ENCODE measurements around the gene CDCP1.

CDCP1 gene

DNA sequence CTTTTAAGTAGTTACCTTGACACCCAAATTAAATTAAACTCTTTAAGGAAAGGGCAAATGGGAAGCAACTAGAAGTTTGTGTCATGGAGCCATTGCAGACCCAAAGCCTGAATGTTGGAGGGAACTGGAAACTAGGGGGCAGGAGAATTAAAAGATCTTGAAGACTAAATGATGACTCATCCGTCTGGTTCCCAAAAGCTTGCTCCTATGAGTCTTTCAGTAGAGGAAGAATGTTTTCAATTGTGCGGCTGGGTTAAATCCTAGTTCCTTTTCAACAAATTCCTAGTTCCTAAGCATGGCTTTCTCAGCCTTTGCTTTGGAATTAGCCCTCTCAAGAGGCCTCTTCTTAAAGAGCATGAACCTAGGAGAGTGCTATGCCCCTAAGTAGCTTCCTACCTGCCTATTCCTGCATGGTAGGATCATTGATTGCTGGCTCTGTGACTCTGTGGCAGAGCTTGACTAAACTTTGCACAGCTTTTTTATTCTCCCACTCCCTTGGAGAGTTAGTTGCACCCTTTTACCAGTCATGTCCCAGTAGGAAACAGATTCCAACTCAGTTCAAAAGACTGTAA is 102.4 kb downstream of the CDCP1 start:
- DNase-seq (ENCODE audit: low read depth), result peak; percentile 71

DNA sequence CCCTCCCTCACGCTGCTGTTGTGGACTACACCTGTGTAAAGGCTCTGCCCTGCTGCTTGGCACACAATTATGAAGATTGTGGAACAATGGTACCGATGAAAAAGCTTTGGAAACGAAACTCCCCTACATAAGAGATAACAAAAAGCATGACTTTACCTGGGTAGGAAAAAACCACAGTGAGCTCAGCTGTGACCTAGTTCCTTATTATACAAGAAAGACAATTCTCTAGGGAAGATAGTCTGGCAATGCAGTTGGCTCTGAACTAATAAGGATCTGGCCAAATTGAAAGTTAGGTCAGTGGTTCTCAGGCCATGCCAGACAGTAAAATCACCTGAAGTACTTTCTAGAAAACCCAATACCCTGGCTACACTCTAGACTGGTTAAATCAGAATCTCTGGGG is 104.0 kb downstream of the CDCP1 start:
- H3K4me3 ChIP-seq (ENCODE audit: low read depth, low read length), result no peak overlapping the region
- DNase-seq (ENCODE audit: low read depth), result no peak

More for the DNA sequence above, 102.4 kb downstream of the CDCP1 start:
- no peak overlapping the region for H3K4me3 ChIP-seq (ENCODE audit: low read depth, low read length)

DNA sequence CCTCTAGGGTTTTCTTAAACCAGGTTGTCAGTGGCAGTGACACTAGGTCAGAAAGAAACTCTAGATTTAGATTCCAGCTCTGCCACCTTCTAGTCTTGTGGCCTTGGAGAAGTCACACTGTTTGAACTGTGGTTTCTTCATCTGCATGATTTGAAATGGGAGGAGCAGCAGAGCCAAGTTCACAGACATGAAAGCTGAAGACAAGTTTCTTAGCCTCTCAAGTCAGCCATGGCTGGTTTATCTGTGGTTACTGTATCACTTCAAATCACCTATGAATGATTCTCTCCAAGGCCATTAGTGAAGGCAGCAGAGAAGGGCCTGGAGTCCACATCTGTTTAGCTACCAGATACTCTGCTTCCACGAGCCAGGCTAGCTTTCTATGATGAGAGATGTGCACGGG is 104.5 kb downstream of the CDCP1 start:
- no peak for DNase-seq (ENCODE audit: low read depth)
- no peak overlapping the region for H3K4me3 ChIP-seq (ENCODE audit: low read depth, low read length)

DNA sequence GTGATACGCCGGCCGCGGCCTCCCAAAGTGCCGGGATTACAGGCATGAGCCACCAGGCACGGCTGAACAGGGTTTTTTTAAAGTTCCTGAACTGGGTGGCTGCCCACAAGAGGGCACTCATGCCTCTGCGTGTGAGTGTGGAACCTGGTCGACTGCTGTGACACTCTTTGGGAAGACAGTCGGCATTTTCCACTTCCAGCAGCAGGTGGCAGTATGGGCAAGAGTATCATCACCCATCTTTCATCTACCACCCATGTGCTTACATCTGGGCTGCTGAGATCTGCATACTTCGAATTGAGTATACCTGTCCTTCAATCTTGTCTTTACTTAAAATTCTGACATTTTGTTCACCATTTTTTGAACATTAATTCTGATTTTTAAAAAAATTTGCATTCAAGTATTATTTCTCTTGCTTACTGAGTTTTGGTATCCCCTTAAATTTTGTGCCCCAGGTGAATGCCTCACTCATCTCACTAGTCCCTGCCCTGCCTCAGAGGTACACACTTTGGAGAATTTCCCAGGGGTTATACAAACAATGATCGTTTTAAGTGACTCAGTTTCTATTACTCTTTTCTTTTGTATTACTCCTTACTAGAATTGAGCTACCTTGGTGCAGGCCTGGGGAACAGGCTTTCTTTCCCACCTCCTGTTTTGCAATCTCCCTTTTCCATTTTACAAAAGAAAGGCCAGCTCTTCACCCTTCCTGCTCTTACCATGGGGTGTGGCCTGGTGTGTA is 108.3 kb downstream of the CDCP1 start:
- DNase-seq (ENCODE audit: low read depth), result peak; percentile 64
- H3K4me3 ChIP-seq (ENCODE audit: low read depth, low read length), result no peak overlapping the region

DNA sequence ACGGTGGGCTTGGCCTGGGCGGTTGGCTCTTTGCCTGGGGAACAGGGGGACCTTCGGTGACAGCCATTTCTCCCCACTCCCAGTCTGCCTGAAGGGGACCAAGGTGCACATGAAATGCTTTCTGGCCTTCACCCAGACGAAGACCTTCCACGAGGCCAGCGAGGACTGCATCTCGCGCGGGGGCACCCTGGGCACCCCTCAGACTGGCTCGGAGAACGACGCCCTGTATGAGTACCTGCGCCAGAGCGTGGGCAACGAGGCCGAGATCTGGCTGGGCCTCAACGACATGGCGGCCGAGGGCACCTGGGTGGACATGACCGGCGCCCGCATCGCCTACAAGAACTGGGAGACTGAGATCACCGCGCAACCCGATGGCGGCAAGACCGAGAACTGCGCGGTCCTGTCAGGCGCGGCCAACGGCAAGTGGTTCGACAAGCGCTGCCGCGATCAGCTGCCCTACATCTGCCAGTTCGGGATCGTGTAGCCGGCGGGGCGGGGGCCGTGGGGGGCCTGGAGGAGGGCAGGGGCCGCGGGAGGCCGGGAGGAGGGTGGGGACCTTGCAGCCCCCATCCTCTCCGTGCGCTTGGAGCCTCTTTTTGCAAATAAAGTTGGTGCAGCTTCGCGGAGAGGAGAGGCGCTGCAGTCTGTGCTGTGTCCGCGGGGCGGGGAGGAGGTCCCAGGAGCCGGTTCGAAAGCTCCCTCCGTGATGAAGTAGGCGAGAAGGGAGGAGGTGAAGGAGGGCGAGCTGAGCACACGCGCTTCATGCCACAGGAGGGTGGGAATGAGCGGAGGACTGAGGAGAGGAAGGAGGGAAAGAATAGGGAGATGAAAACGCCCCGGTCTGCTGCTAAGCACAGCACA is 110.5 kb downstream of the CDCP1 start:
- DNase-seq (ENCODE audit: low read depth), result no peak
- H3K4me3 ChIP-seq (ENCODE audit: low read depth, low read length), result peak overlapping the region; percentile 8

DNA sequence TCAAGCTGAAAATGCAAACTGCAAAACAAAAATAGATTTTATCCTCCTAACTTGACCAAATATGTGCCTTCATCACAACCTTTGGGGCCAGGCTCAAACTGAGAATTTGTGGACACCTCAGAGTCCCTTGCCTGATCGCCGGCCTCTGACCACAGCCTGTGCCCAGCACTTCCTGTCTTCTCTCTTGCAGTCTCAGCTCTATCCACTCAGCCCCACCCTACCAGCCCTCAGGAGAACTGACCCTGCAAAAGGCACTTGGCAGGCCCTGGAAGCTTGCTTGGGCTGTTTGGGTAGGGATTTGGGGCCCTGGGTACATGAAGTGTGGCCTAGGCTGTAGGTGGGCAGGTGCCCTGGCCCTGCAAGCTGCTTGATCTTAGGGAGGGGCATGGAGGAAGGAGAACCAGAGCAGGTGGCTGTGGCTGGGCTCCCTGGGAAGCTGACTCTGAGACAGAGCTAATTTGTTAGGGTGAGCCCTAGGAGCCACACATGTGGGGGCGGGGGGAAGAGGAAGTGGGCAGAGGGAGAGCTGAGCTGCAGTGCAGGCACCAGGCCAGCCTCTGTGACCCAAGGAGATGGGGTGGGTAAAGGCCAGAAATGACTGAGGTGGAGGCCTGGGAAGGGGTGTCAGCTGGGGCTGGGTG is 111.4 kb downstream of the CDCP1 start:
- DNase-seq (ENCODE audit: low read depth), result no peak
- no peak overlapping the region for H3K4me3 ChIP-seq (ENCODE audit: low read depth, low read length)

DNA sequence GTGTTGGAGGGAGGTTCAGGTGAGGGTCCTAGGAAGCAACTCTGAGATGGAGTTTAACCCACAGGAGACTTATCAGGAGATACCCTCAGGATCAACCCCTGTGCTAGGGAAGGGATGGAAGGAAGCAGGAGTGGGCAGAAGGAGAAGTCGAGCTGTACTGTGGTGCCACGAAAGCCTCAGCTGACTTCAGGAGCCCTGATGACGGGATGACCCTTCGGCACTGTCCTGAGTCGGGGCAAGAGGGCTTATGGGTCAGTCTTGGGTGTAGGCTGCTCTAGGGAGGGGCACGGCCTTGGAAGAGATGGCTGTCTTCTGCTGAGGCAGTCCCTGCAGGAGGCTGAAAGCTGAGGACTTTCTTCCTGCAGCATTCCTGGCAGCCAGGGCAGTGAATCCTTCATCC is 112.4 kb downstream of the CDCP1 start:
- no peak overlapping the region for H3K4me3 ChIP-seq (ENCODE audit: low read depth, low read length)

More for the DNA sequence above, 112.4 kb downstream of the CDCP1 start:
- DNase-seq (ENCODE audit: low read depth), result no peak

All from skeletal muscle cell (primary cell).